ENCODE results near the gene MIPOL1. TPM values are rescaled to one million over a fixed set of nuclear protein-coding genes. Genes with fewer than 3 reads are reported as not detected.
A peak's percentile ranks its signal among the peaks of the same experiment; 100 is the strongest.

MIPOL1 gene
- total and polyA plus RNA-seq, 4 donors, result 0.51 to 6.6 (median 1.9) TPM

- Histone ChIP-seq H3K4me1 (ENCODE audit: control insufficient read depth in 4 of 4, insufficient read depth in 4 of 4, low read length in 3 of 4) (no peaks in the 10 kb centered on the region), H3K36me3 (ENCODE audit: control insufficient read depth in 4 of 4, insufficient read depth in 3 of 4, low read depth in 1 of 4, low read length in 3 of 4) (no peaks in the 10 kb centered on the region), H3K27me3 (ENCODE audit: control insufficient read depth in 4 of 4, insufficient read depth in 4 of 4, low read length in 3 of 4) (no peaks in the 10 kb centered on the region), H3K9me3 (ENCODE audit: control insufficient read depth in 4 of 4, low read length in 3 of 4) (peaks cover 0 to 2% (median 0%) of the 10 kb centered on the region in 4 donors), H3K9ac (ENCODE audit: low read depth in 1 of 2, low read length in 2 of 2) (no peak overlapping the region), H3K27ac (ENCODE audit: low read depth in 1 of 2, low read length in 2 of 2) (no peak overlapping the region), H3K4me3 (ENCODE audit: low read depth in 1 of 3, low read length in 3 of 3) (no peak overlapping the region)
- no peak for DNase-seq (ENCODE audit: low spot score)
- TF ChIP-seq YY1 (IDR thresholded peaks at IDR 0.05) (no peak), NR2F2 (IDR thresholded peaks at IDR 0.05) (no peak), MAX (IDR thresholded peaks at IDR 0.05) (no peak), RXRA (IDR thresholded peaks at IDR 0.05) (no peak), TAF1 (conservative IDR thresholded peaks at IDR 0.05) (no peak), REST (IDR thresholded peaks at IDR 0.05) (no peak), HNF4G (IDR thresholded peaks at IDR 0.05) (no peak), RAD21 (IDR thresholded peaks at IDR 0.05) (no peak), EGR1 (IDR thresholded peaks at IDR 0.05; ENCODE audit: low read depth in 2 of 2) (no peak)
- WGBS, result 86% methylated on average over 3 of the region's 3 CpGs
Measured at GRCh38 chr14:37165794-37166193, 31.9 kb upstream of the MIPOL1 start.

DNA sequence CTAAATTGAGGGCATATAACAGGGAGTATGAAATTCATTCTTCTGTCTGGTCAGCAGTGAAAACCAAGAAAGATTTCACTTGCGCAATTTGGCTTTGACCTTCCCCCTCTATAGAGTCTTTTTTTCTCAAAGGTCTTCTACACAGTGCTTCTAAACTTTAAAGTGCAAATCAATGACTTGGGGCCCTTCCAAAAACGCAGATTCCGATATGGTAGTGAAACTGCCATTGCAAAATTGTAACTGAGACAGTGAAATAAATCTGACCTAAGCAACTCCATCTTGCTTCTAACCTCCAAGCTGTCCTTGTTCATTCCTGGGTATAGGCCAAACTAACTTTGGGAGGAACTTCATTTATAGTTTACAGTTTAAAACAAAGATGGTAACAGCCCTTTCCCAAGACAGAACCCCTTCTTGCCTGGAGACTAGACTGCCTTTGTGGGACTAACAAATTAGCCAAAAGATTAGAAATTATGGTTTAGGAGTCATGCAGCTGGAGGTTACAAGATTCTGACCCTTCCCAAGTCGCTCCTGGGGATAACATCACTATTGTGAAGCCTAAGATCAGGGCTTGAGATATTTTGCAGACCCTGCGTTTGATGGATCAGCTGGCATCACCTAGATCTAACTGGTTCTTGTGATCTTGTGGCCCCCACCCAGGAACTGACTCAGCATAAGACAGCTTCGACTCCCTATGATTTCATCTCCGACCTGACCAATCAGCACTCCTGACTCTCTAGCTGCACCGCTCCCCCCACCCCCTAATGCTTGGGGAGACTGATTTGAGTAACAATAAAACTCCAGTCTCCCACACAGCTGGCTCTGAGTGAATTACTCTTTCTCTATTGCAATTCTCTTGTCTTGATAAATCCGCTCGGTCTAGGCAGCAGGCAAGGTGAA is 30.3 kb upstream of the MIPOL1 start:
- Histone ChIP-seq H3K27me3 (ENCODE audit: control insufficient read depth in 4 of 4, insufficient read depth in 4 of 4, low read length in 3 of 4) (no peaks in the 10 kb centered on the region), H3K9ac (ENCODE audit: low read depth in 1 of 2, low read length in 2 of 2) (no peak overlapping the region), H3K4me1 (ENCODE audit: control insufficient read depth in 4 of 4, insufficient read depth in 4 of 4, low read length in 3 of 4) (peaks cover 0 to 5% (median 0%) of the 10 kb centered on the region in 4 donors), H3K4me3 (ENCODE audit: low read depth in 1 of 3, low read length in 3 of 3) (no peak overlapping the region), H3K9me3 (ENCODE audit: control insufficient read depth in 4 of 4, low read length in 3 of 4) (no peaks in the 10 kb centered on the region), H3K27ac (ENCODE audit: low read depth in 1 of 2, low read length in 2 of 2) (no peak overlapping the region), H3K36me3 (ENCODE audit: control insufficient read depth in 4 of 4, insufficient read depth in 3 of 4, low read depth in 1 of 4, low read length in 3 of 4) (no peaks in the 10 kb centered on the region)
- no peak for TF ChIP-seq FOXA1 (IDR thresholded peaks at IDR 0.05)
- TF ChIP-seq FOXA2 (IDR thresholded peaks at IDR 0.05), result no peak
- TF ChIP-seq REST (IDR thresholded peaks at IDR 0.05), result no peak
- no peak for TF ChIP-seq YY1 (IDR thresholded peaks at IDR 0.05)
- no peak for TF ChIP-seq SP1 (IDR thresholded peaks at IDR 0.05)
- no peak for TF ChIP-seq CTCF (IDR thresholded peaks at IDR 0.05; ENCODE audit: low read depth, low read length, missing input control)
- DNase-seq (ENCODE audit: low spot score), result peak; percentile 46
- 81% methylated on average over 10 of the region's 10 CpGs for WGBS
